Neural progenitor cell (in vitro differentiated cells): Measurements from ENCODE around the gene RTN4R.

Source experiments
- EZH2 ChIP-seq: fragments of 200-600 bp; sonication (generic); IDR thresholded peaks from 2 replicates; pipeline ENCODE4 v1.6.1; 2017; ENCODE audit warnings: antibody characterized with exemption, mild to moderate bottlenecking, moderate library complexity
- TF ChIP-seq, protein P1 (sequence below): fragments of 200-600 bp; sonication (generic); IDR thresholded peaks from 2 replicates; pipeline ENCODE4 v1.5.1; 2017; ENCODE audit warnings: antibody characterized with exemption, mild to moderate bottlenecking

GRCh38 chr22:20194681-20195593, 73.2 kb downstream of the RTN4R start:
- TF ChIP-seq, protein P1, sequence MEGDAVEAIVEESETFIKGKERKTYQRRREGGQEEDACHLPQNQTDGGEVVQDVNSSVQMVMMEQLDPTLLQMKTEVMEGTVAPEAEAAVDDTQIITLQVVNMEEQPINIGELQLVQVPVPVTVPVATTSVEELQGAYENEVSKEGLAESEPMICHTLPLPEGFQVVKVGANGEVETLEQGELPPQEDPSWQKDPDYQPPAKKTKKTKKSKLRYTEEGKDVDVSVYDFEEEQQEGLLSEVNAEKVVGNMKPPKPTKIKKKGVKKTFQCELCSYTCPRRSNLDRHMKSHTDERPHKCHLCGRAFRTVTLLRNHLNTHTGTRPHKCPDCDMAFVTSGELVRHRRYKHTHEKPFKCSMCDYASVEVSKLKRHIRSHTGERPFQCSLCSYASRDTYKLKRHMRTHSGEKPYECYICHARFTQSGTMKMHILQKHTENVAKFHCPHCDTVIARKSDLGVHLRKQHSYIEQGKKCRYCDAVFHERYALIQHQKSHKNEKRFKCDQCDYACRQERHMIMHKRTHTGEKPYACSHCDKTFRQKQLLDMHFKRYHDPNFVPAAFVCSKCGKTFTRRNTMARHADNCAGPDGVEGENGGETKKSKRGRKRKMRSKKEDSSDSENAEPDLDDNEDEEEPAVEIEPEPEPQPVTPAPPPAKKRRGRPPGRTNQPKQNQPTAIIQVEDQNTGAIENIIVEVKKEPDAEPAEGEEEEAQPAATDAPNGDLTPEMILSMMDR, result no peak
- TF ChIP-seq EZH2, result no peak
